ENCODE measurements around the gene RAD54L2.

The RAD54L2 gene

DNA sequence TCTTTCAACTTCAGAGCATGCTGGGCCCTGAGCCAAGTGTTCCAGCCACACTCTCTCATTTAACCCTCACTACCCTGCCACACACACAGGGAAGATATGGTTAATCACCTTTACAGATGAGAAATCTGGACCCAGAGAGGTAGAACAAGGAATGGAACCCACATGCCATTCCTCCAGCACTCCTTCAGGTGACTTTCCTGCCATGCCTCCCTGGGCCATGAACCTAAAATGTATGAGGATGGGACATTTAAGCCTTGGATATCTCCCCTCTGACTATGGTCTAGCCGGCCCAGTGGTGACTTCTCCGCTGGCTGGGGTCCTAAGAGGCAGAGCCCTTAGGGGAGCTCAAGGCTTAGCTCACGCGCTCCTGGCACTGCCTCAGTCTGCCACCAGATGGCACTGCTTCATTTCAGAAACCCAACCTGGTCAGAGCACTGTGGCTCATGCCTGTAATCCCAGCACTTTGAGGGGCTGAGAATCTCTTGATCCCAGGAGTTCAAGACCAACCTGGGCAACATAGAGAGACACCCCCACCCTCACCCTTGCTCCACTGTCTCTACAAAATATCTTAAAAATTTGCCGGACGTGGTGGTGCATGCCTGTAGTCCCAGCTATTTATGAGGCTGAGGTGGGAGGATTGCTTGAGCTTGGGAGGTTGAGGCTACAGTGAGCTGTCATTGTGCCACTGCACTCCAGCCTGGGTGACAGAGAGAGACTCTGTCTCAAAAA lies 36.5 kb upstream of the RAD54L2 start:
- no peak for DNase-seq (ENCODE audit: low spot score)
- Histone ChIP-seq H3K4me3 (ENCODE audit: severe bottlenecking) (no peak overlapping the region), H3K9me3 (ENCODE audit: severe bottlenecking) (no peaks in the 10 kb centered on the region), H3K4me1 (ENCODE audit: insufficient read depth, poor library complexity, severe bottlenecking) (no peaks in the 10 kb centered on the region), H3K27me3 (ENCODE audit: insufficient read depth, poor library complexity, severe bottlenecking) (no peaks in the 10 kb centered on the region), H3K36me3 (ENCODE audit: low read depth) (no peaks in the 10 kb centered on the region), H3K27ac (ENCODE audit: poor library complexity, severe bottlenecking) (no peak overlapping the region)
- peak; percentile 43; the same call in 2 of the 3 replicates for ATAC-seq (ENCODE audit: low read depth)
- TF ChIP-seq, protein P1, sequence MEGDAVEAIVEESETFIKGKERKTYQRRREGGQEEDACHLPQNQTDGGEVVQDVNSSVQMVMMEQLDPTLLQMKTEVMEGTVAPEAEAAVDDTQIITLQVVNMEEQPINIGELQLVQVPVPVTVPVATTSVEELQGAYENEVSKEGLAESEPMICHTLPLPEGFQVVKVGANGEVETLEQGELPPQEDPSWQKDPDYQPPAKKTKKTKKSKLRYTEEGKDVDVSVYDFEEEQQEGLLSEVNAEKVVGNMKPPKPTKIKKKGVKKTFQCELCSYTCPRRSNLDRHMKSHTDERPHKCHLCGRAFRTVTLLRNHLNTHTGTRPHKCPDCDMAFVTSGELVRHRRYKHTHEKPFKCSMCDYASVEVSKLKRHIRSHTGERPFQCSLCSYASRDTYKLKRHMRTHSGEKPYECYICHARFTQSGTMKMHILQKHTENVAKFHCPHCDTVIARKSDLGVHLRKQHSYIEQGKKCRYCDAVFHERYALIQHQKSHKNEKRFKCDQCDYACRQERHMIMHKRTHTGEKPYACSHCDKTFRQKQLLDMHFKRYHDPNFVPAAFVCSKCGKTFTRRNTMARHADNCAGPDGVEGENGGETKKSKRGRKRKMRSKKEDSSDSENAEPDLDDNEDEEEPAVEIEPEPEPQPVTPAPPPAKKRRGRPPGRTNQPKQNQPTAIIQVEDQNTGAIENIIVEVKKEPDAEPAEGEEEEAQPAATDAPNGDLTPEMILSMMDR (IDR thresholded peaks at IDR 0.05; ENCODE audit: poor library complexity, severe bottlenecking): peak; percentile 93

DNA sequence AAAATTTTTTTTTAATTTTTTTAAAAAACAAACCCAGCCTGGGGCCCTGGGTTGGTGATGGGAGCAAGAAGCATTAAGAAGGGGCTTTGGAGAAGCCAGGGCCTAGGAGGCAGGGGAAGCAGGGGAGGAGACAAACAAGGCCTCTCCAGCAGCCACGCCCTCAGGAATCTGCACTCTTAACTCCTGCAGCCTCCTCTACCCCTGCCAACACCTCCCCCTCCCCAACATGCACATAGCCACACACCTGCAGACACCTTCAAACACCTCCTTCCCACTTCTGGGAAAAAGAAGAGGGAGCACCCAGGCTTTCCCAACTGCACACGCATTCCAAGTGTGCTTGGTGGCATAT lies 36.0 kb upstream of the RAD54L2 start:
- DNase-seq (ENCODE audit: low spot score): no peak
- TF ChIP-seq, protein P1 (IDR thresholded peaks at IDR 0.05; ENCODE audit: poor library complexity, severe bottlenecking): peak; percentile 2
- Histone ChIP-seq H3K4me1 (ENCODE audit: insufficient read depth, poor library complexity, severe bottlenecking) (no peaks in the 10 kb centered on the region), H3K4me3 (ENCODE audit: severe bottlenecking) (no peak overlapping the region), H3K27ac (ENCODE audit: poor library complexity, severe bottlenecking) (no peak overlapping the region), H3K9me3 (ENCODE audit: severe bottlenecking) (no peaks in the 10 kb centered on the region), H3K36me3 (ENCODE audit: low read depth) (no peaks in the 10 kb centered on the region), H3K27me3 (ENCODE audit: insufficient read depth, poor library complexity, severe bottlenecking) (no peaks in the 10 kb centered on the region)
- no peak for ATAC-seq (ENCODE audit: low read depth)

DNA sequence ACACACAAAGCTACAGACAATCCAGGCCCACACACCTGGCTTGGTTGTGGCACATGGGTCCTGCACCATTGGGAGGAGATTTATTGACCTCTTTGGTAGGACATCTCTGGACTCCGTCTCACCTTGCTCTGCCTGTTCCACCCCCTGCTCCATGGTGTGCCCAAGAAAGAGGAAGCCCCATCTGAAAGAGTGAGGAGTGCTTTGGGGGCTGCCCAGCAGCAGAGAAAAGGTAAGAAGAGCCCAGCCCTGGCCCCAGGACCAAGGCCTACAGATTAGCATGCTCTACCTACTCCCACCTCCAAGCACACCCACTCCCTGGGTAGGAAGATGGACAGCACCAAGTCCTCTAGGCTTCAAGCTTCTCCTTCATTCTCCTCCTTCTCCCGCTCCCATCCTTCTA lies 35.5 kb upstream of the RAD54L2 start:
- no peaks in the 10 kb centered on the region for H3K27me3 ChIP-seq (ENCODE audit: insufficient read depth, poor library complexity, severe bottlenecking)
- DNase-seq (ENCODE audit: low spot score) (no peak), ATAC-seq (ENCODE audit: low read depth) (no peak)
- H3K4me3 ChIP-seq (ENCODE audit: severe bottlenecking): no peak overlapping the region
- no peak overlapping the region for H3K27ac ChIP-seq (ENCODE audit: poor library complexity, severe bottlenecking)
- H3K4me1 ChIP-seq (ENCODE audit: insufficient read depth, poor library complexity, severe bottlenecking): no peaks in the 10 kb centered on the region
- no peaks in the 10 kb centered on the region for H3K36me3 ChIP-seq (ENCODE audit: low read depth)
- TF ChIP-seq, protein P1 (IDR thresholded peaks at IDR 0.05; ENCODE audit: poor library complexity, severe bottlenecking): no peak
- H3K9me3 ChIP-seq (ENCODE audit: severe bottlenecking): no peaks in the 10 kb centered on the region

DNA sequence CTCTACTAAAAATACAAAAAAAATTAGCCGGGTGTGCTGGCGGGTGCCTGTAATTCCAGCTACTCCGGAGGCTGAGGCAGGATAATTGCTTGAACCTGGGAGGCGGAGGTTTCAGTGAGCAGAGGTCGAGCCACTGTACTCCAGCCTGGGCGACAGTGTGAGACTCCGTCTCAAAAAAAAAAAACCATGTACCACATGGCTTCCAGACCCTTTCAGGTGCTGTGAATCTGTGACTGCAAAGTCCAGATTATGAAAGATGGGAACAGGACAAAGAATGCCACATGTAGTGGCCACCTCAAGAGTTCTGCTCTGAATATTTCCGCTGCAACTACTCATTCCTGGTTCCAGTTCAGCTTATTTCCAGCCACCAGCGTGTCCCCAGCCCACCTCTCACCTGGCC lies 30.3 kb upstream of the RAD54L2 start:
- DNase-seq (ENCODE audit: low spot score): no peak
- H3K9me3 ChIP-seq (ENCODE audit: severe bottlenecking): no peaks in the 10 kb centered on the region
- no peak overlapping the region for H3K27ac ChIP-seq (ENCODE audit: poor library complexity, severe bottlenecking)
- ATAC-seq (ENCODE audit: low read depth): no peak
- TF ChIP-seq, protein P1 (IDR thresholded peaks at IDR 0.05; ENCODE audit: poor library complexity, severe bottlenecking): no peak
- no peaks in the 10 kb centered on the region for H3K27me3 ChIP-seq (ENCODE audit: insufficient read depth, poor library complexity, severe bottlenecking)
- no peaks in the 10 kb centered on the region for H3K4me1 ChIP-seq (ENCODE audit: insufficient read depth, poor library complexity, severe bottlenecking)
- H3K36me3 ChIP-seq (ENCODE audit: low read depth): no peaks in the 10 kb centered on the region
- no peak overlapping the region for H3K4me3 ChIP-seq (ENCODE audit: severe bottlenecking)

DNA sequence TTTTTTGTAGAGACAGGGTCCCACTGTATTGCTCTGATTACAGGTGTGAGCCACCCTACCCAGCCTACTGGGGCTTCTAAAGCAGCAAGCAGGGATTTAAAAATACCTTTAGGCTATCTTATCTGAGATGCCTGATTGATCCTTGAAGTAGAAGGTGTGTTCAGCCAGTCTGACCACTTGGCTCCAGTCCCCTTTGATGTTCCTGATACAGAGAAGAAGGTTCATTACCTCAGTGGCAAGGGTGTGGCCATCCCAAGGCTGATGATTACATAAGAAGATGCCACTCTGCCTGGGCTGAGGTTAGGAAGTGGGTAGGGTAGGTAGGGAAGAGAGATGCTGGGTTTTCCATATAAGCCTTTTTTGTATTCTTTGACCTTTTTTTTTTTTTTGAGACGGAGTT lies 27.5 kb upstream of the RAD54L2 start:
- H3K27ac ChIP-seq (ENCODE audit: poor library complexity, severe bottlenecking): no peak overlapping the region
- no peaks in the 10 kb centered on the region for H3K4me1 ChIP-seq (ENCODE audit: insufficient read depth, poor library complexity, severe bottlenecking)
- no peak for ATAC-seq (ENCODE audit: low read depth)
- TF ChIP-seq, protein P1 (IDR thresholded peaks at IDR 0.05; ENCODE audit: poor library complexity, severe bottlenecking): no peak
- DNase-seq (ENCODE audit: low spot score): no peak
- no peaks in the 10 kb centered on the region for H3K27me3 ChIP-seq (ENCODE audit: insufficient read depth, poor library complexity, severe bottlenecking)
- no peaks in the 10 kb centered on the region for H3K9me3 ChIP-seq (ENCODE audit: severe bottlenecking)
- no peaks in the 10 kb centered on the region for H3K36me3 ChIP-seq (ENCODE audit: low read depth)
- H3K4me3 ChIP-seq (ENCODE audit: severe bottlenecking): no peak overlapping the region
